Osteocyte (in vitro differentiated cells): ENCODE measurements around the gene EGR2. TPM values are rescaled to one million over a fixed set of nuclear protein-coding genes. Genes with fewer than 3 reads are reported as not detected.

ENCODE experiments used
- DNase-seq: peaks from one replicate; pipeline ENCODE4 v3.0.0; 2021; ENCODE audit warnings: mixed read lengths; ENCODE audit not compliant: unreplicated experiment; ENCODE audit errors: extremely low spot score
- H3K27ac Mint-ChIP-seq: one replicate; pipeline ENCODE4 v1.8.0; 2021; ENCODE audit warnings: mild to moderate bottlenecking, mixed read lengths; ENCODE audit not compliant: unreplicated experiment
- H3K27me3 Mint-ChIP-seq: one replicate; pipeline ENCODE4 v1.8.0; 2021; ENCODE audit warnings: mixed read lengths; ENCODE audit not compliant: unreplicated experiment
- H3K36me3 Mint-ChIP-seq: one replicate; pipeline ENCODE4 v1.8.0; 2021; ENCODE audit warnings: mixed read lengths; ENCODE audit not compliant: unreplicated experiment
- H3K4me1 Mint-ChIP-seq: one replicate; pipeline ENCODE4 v1.8.0; 2021; ENCODE audit warnings: mixed read lengths; ENCODE audit not compliant: unreplicated experiment
- H3K4me3 Mint-ChIP-seq: one replicate; pipeline ENCODE4 v1.8.0; 2021; ENCODE audit warnings: mild to moderate bottlenecking, moderate library complexity, mixed read lengths; ENCODE audit not compliant: unreplicated experiment
- H3K9me3 Mint-ChIP-seq: one replicate; pipeline ENCODE4 v1.8.0; 2021; ENCODE audit warnings: mixed read lengths; ENCODE audit not compliant: unreplicated experiment
- total RNA-seq: library from RNA; stranded (reverse); gene quantifications from 2 replicates; pipeline ENCODE4 v1.2.1, GENCODE V29; 2021
- TF ChIP-seq, protein P1 (sequence below): fragments of 200-600 bp; sonication (generic); IDR thresholded peaks from 2 replicates; pipeline ENCODE4 v1.5.0; 2021; ENCODE audit warnings: antibody characterized with exemption, mild to moderate bottlenecking, moderate library complexity

The EGR2 gene
- total RNA-seq, 1 donor from 2014 or later, result 11.7 TPM

- peaks cover 38% of the 10 kb centered on the region for H3K27me3 Mint-ChIP-seq
- H3K9me3 Mint-ChIP-seq, result no peaks in the 10 kb centered on the region
- H3K36me3 Mint-ChIP-seq, result no peaks in the 10 kb centered on the region
- H3K4me1 Mint-ChIP-seq, result peaks cover 28% of the 10 kb centered on the region
- DNase-seq, result no peak
- H3K27ac Mint-ChIP-seq, result peak overlapping the region; percentile 37
- H3K4me3 Mint-ChIP-seq, result peak overlapping the region; percentile 82
- TF ChIP-seq, protein P1, sequence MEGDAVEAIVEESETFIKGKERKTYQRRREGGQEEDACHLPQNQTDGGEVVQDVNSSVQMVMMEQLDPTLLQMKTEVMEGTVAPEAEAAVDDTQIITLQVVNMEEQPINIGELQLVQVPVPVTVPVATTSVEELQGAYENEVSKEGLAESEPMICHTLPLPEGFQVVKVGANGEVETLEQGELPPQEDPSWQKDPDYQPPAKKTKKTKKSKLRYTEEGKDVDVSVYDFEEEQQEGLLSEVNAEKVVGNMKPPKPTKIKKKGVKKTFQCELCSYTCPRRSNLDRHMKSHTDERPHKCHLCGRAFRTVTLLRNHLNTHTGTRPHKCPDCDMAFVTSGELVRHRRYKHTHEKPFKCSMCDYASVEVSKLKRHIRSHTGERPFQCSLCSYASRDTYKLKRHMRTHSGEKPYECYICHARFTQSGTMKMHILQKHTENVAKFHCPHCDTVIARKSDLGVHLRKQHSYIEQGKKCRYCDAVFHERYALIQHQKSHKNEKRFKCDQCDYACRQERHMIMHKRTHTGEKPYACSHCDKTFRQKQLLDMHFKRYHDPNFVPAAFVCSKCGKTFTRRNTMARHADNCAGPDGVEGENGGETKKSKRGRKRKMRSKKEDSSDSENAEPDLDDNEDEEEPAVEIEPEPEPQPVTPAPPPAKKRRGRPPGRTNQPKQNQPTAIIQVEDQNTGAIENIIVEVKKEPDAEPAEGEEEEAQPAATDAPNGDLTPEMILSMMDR, result no peak
Measured at GRCh38 chr10:62815381-62816075, 638 bp downstream of the EGR2 start.

DNA sequence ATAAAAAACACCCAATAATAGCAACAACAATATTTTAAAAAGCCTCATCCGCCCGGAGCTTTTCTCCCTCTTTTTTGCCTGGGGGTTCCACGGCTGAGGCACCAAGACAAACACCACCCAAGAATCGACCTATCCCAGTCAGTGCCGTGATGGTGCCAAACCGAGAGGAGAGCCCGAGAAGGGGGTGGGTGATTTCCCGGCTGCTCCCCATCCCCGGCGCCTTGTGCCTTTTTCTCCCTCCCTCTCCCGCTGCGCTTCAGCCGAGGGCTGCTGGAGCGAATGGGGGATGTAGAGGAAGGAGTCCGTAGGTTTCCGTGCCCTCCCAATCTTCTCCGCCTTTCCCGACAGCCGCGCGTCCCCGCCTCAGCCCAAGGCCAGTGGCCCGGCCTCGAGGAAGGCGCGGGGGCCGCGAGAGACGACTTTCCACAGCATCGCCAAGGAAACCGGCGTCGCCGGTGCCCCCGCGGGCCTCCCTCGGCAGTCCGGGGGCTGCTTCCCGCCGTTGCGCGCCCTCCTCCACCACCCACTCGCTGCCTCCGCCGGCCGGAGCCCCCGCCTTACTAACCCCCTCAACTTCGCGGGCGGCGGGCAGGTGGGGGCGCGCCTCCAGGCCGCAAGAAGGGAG lies 1.3 kb downstream of the EGR2 start:
- Mint-ChIP-seq H3K9me3 (no peaks in the 10 kb centered on the region), H3K4me3 (peak overlapping the region; percentile 82), H3K4me1 (peaks cover 28% of the 10 kb centered on the region), H3K36me3 (no peaks in the 10 kb centered on the region), H3K27ac (no peak overlapping the region), H3K27me3 (peaks cover 31% of the 10 kb centered on the region)
- no peak for DNase-seq
- TF ChIP-seq, protein P1, result no peak

DNA sequence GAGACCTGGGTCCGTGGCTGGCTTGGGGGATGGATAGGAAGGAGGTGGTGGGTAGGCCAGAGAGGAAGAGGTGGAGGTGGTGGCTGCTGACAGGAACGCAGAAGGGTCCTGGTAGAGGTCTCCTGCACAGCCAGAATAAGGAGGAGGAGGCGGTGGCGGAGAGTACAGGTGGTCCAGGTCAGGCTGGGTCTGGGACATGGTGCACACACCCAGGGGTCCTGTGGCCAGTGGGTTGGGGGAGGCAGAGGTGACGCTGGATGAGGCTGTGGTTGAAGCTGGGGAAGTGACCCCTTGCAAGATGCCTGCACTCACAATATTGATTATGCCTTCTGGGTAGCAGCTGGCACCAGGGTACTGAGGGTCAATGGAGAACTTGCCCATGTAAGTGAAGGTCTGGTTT lies 2.2 kb downstream of the EGR2 start:
- Mint-ChIP-seq H3K36me3 (no peaks in the 10 kb centered on the region), H3K9me3 (no peaks in the 10 kb centered on the region), H3K4me1 (peaks cover 28% of the 10 kb centered on the region), H3K27me3 (peaks cover 22% of the 10 kb centered on the region), H3K4me3 (peak overlapping the region; percentile 82), H3K27ac (no peak overlapping the region)
- TF ChIP-seq, protein P1, result no peak
- no peak for DNase-seq

DNA sequence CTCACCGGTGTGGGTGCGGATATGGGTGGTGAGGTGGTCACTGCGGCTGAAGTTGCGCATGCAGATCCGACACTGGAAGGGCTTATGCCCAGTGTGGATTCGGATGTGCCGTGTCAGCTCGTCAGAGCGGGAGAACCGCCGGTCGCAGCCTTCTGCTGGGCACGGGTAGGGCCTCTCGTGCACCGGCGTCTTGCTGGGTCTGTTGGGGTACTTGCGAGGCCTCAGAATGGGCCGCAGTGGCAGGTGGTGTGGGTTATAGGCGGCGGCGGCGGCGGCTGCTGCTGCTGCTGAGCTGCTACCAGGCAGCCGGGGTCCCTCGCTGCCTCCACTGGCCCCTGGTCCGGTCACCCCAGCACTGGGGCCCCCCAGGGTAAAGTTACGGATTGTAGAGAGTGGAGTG lies 2.7 kb downstream of the EGR2 start:
- peak overlapping the region; percentile 82 for H3K4me3 Mint-ChIP-seq
- peaks cover 3% of the 10 kb centered on the region for H3K36me3 Mint-ChIP-seq
- TF ChIP-seq, protein P1, result no peak
- no peaks in the 10 kb centered on the region for H3K9me3 Mint-ChIP-seq
- peaks cover 28% of the 10 kb centered on the region for H3K4me1 Mint-ChIP-seq
- peaks cover 21% of the 10 kb centered on the region for H3K27me3 Mint-ChIP-seq
- no peak overlapping the region for H3K27ac Mint-ChIP-seq
- DNase-seq, result no peak

GRCh38 chr10:62812672-62813439 lies 3.3 kb downstream of the EGR2 start:
- Mint-ChIP-seq H3K9me3 (no peaks in the 10 kb centered on the region), H3K27ac (no peak overlapping the region), H3K27me3 (peaks cover 19% of the 10 kb centered on the region), H3K4me1 (peaks cover 23% of the 10 kb centered on the region), H3K36me3 (peaks cover 6% of the 10 kb centered on the region), H3K4me3 (no peak overlapping the region)
- TF ChIP-seq, protein P1, result no peak
- DNase-seq, result no peak
